ENCODE results near the gene DNMBP.
"Not testable (repeated sequence)": the region's sequence is repeated elsewhere in the genome, so short reads cannot be mapped to it uniquely, and the experiment has no call there.

DNMBP gene

GRCh38 chr10:99965700-99966099 is 44.0 kb downstream of the DNMBP start:
- H3K27ac ChIP-seq, result peak overlapping the region in 1 of 2 donors; percentile 32
- intact Hi-C loops (cut with DNase I; ENCODE audit: low total_unique reads), result no loop called here
- H3K27me3 ChIP-seq, result no peaks in the 10 kb centered on the region

GRCh38 chr10:99964791-99965190 is 45.0 kb downstream of the DNMBP start:
- intact Hi-C loops (cut with DNase I; ENCODE audit: low total_unique reads), result no loop called here
- DNase-seq, result no peak
- Histone ChIP-seq H3K4me3 (no peak overlapping the region), H3K36me3 (peaks cover 9 to 22% (median 12%) of the 10 kb centered on the region in 3 donors), H3K27me3 (no peaks in the 10 kb centered on the region), H3K9me3 (no peaks in the 10 kb centered on the region), H3K4me1 (peaks cover 0 to 14% (median 0%) of the 10 kb centered on the region in 4 donors), H3K27ac (no peak overlapping the region)
- no peak for TF ChIP-seq CTCF (IDR thresholded peaks at IDR 0.05)

More at GRCh38 chr10:99965700-99966099, 44.0 kb downstream of the DNMBP start:
- no peak for TF ChIP-seq CTCF (IDR thresholded peaks at IDR 0.05)
- H3K36me3 ChIP-seq, result peaks cover 9 to 31% (median 18%) of the 10 kb centered on the region in 3 donors
- H3K4me3 ChIP-seq, result no peak overlapping the region
- DNase-seq, result no peak
- peaks cover 0 to 14% (median 0%) of the 10 kb centered on the region in 4 donors for H3K4me1 ChIP-seq
- H3K9me3 ChIP-seq, result no peaks in the 10 kb centered on the region

- intact Hi-C loops (cut with DNase I; ENCODE audit: low total_unique reads); H3K9me3 ChIP-seq; H3K4me3 ChIP-seq; H3K27me3 ChIP-seq; DNase-seq; H3K27ac ChIP-seq: not testable (repeated sequence)
- Histone ChIP-seq H3K4me1 (peaks cover 0 to 14% (median 0%) of the 10 kb centered on the region in 4 donors), H3K36me3 (peaks cover 7 to 10% (median 9%) of the 10 kb centered on the region in 3 donors)
Observed at GRCh38 chr10:99963467-99964165, 46.1 kb downstream of the DNMBP start.

GRCh38 chr10:99958806-99959205 is 50.9 kb downstream of the DNMBP start:
- H3K4me1 ChIP-seq, result peaks cover 0 to 2% (median 0%) of the 10 kb centered on the region in 4 donors
- TF ChIP-seq CTCF (IDR thresholded peaks at IDR 0.05), result no peak
- intact Hi-C loops (cut with DNase I; ENCODE audit: low total_unique reads), result no loop called here
- peaks cover 11 to 29% (median 25%) of the 10 kb centered on the region in 3 donors for H3K36me3 ChIP-seq
- no peak overlapping the region for H3K4me3 ChIP-seq
- DNase-seq, result no peak
- no peaks in the 10 kb centered on the region for H3K27me3 ChIP-seq
- H3K9me3 ChIP-seq, result no peaks in the 10 kb centered on the region
- no peak overlapping the region for H3K27ac ChIP-seq

- no peak for DNase-seq
- intact Hi-C loops (cut with DNase I; ENCODE audit: low total_unique reads), result no loop called here
- Histone ChIP-seq H3K36me3 (peaks cover 11 to 29% (median 25%) of the 10 kb centered on the region in 3 donors), H3K9me3 (no peaks in the 10 kb centered on the region), H3K4me3 (no peak overlapping the region), H3K27ac (no peak overlapping the region), H3K4me1 (no peaks in the 10 kb centered on the region), H3K27me3 (no peaks in the 10 kb centered on the region)
- no peak for TF ChIP-seq CTCF (IDR thresholded peaks at IDR 0.05)
Observed at GRCh38 chr10:99958302-99958701, 51.4 kb downstream of the DNMBP start.

- H3K27me3 ChIP-seq; DNase-seq; H3K27ac ChIP-seq; H3K9me3 ChIP-seq; intact Hi-C loops (cut with DNase I; ENCODE audit: low total_unique reads); H3K4me1 ChIP-seq; H3K4me3 ChIP-seq: not testable (repeated sequence)
- H3K36me3 ChIP-seq, result peaks cover 22 to 45% (median 42%) of the 10 kb centered on the region in 3 donors
Observed at GRCh38 chr10:99953510-99953909, 56.2 kb downstream of the DNMBP start.
